Measurements from ENCODE around the gene KL. TPM values are rescaled to one million over a fixed set of nuclear protein-coding genes. Genes with fewer than 3 reads are reported as not detected.

The KL gene
- polyA plus RNA-seq, 10 donors: 2.0 to 3.4 (median 2.6) TPM

DNA sequence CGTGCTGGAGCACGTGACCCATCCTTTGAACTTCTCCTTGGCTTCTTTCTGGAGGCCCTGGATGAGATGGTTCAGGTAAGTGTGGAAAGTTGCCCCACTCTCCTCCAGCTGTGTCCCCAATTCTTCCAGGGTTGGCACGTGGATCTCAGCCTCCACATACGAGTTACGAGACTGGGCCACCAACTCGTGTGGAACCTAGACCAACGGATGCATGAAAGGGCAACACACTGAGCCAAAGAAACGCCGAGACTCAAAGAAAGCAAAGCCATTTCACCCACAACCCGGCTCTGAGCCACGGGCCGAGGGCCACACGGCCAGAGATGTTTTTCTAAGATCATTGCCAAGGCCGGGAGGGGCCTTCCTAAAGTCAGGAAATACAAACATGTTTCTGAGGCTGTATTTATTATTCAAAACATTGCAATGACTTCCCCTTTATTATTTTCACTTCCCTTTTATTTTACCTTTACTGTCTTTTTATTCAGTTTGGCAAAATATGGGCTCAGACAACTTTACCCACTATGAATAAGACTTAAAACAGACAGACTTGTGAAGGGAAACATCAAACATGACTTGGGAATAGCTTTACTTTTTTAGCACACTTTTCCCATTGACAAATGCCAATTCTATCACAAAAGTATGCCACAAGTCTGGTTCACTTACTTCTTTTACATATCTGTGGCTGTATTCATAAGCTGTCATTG, 94.6 kb downstream of the KL start:
- peak in 1 of 3 donors; percentile 51 for DNase-seq

DNA sequence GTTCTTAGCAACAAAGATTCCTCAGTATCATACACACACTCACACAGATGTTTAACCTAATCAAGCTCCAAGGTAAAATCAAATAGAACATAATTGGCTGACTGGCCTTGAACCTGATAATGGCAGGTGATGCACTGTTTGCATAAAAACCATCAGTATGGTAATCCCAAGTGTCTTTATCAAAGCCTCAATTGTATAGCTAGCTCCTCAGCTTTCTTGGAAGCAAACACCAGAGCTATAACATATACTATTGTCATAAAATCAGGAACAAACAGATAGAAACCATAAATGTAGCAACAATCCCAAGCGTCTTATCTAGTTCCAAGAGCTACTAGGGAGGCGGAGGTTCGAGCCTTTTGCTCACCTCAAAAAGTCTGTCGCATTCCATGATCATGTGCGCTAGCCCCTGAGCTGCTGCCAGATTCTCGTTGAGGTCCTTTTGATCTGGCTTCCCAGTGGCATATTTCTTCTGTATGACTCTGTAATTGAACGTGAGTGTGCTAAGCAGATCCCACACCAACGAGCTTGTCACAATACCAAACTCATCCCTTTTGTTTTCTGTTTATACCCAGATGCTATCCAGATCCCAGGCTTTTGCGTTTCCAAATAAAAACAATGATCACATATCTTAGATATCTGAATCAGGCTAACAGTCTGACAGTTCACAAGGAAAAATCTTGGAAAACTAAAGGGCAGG, 95.3 kb downstream of the KL start:
- peak; percentile 40 to 76 (median 44) for DNase-seq

DNA sequence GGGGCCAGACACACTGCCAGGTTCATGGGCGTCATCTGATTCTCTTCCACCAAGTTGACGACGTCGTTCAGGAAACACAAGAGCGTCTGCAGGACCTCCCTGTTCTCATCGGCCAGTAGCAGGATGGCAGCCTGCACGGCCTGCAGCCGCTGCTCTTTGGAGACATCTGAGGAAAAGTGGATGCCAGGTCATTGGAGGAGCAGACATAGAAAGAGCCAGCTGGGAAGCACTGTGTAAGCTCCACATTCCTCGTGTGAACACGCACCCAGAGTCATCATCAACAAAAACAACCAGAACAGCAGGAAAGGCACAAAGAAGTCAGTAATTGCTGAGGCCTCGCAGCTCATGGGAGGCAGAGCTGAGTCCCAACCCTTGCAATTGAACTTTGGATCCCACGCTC, 96.5 kb downstream of the KL start:
- DNase-seq: peak in 1 of 3 donors; percentile 40

DNA sequence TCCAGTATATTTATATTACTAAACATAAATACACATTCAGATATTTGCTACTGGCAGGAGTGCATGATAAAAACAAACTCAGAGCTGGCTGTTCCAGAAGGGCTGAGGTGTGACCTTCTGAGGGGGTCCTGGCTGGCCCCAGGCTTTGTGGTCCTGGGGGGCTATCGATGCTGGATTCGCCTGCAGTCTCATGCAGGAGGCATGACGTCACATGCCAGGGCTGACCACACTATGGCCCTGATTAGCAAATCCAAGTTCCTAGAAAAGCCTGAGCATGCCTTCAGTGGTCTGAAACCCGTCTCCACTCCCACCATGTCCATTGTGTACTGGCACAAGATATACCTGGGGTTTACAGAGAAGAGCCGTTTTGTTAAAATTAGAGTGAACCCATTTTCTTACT, 97.9 kb downstream of the KL start:
- no peak for DNase-seq

DNA sequence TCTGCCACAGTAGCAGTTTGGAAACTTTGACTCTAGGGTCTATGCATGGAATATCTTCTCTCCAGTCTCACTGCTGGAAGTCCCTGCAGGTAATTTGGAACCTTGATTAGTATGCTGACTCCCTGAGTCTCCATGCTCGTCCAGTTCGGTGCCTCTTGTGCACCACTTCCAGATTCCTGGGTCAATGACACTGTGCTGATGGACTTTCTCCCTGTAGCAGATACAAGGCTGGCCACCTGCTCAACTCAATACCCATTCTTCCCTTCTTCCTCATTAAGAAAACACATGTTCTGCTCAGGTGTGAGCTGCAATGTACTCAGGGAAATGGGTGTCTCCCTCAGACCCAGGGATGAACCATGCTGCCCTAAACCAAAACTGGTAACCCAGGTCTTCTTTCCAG, 99.1 kb downstream of the KL start:
- no peak for DNase-seq

Data from muscle of back (tissue), 11 donors.